ENCODE results near the gene EMC6.

DNA sequence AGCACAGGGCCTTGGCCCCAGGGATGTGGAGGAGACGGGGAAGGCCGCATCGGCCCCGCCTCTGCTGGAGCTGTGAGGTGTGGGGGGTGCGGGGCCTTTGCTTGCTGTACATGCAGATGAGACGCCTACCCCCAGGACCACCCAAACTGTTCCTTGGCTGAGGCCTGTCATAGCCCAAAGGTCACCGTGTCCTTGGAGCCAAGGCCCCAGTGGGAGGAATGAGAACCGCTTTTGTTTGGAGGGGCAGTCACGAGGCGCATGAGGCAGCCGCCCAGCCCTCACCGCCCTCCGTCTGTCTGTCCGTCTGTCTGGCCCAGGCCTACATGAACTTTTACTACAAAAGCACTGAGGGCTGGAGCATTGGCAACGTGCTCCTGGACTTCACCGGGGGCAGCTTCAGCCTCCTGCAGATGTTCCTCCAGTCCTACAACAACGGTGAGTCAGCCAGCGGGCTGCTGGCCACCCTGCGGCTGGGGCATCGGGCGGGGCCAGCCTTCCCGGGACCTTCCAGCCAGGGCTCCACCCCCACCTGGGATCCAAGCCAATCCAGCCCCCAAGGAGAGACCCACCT, 9.0 kb upstream of the EMC6 start:
- TF ChIP-seq PKNOX1 (IDR thresholded peaks at IDR 0.05), result no peak
- TF ChIP-seq FOXM1 (IDR thresholded peaks at IDR 0.05; ENCODE audit: borderline replicate concordance), result no peak
- TF ChIP-seq ZNF384 (IDR thresholded peaks at IDR 0.05), result no peak
- TF ChIP-seq L3MBTL2 (conservative IDR thresholded peaks at IDR 0.05), result no peak
- TF ChIP-seq ARNT (IDR thresholded peaks at IDR 0.05), result no peak
- no peak for TF ChIP-seq CTBP1 (IDR thresholded peaks at IDR 0.05; ENCODE audit: borderline replicate concordance)
